Measurements from ENCODE around the gene PRCP.

Gene PRCP

GRCh38 chr11:82832983-82833382, 67.2 kb downstream of the PRCP start:
- Histone ChIP-seq H3K9me3 (no peaks in the 10 kb centered on the region), H3K27me3 (no peaks in the 10 kb centered on the region), H3K36me3 (peaks cover 59% of the 10 kb centered on the region), H3K4me1 (ENCODE audit: control insufficient read depth in 1 of 2, insufficient read depth in 1 of 2, low read depth in 1 of 2, low read length in 1 of 2) (no peaks in the 10 kb centered on the region), H3K4me3 (ENCODE audit: low read depth in 1 of 2, low read length in 1 of 2) (no peak overlapping the region), H3K27ac (no peak overlapping the region)
- no peak for TF ChIP-seq CTCF (IDR thresholded peaks at IDR 0.05)

- no peaks in the 10 kb centered on the region for H3K9me3 ChIP-seq
- TF ChIP-seq CTCF (IDR thresholded peaks at IDR 0.05) = no peak
- H3K4me3 ChIP-seq (ENCODE audit: low read depth in 1 of 2, low read length in 1 of 2) = no peak overlapping the region
- no peaks in the 10 kb centered on the region for H3K27me3 ChIP-seq
- H3K4me1 ChIP-seq (ENCODE audit: control insufficient read depth in 1 of 2, insufficient read depth in 1 of 2, low read depth in 1 of 2, low read length in 1 of 2) = no peaks in the 10 kb centered on the region
- H3K36me3 ChIP-seq = peaks cover 43% of the 10 kb centered on the region
- no peak overlapping the region for H3K27ac ChIP-seq
These were observed 68.9 kb downstream of the PRCP start for GRCh38 chr11:82831364-82831763.

- Histone ChIP-seq H3K4me1 (ENCODE audit: control insufficient read depth in 1 of 2, insufficient read depth in 1 of 2, low read depth in 1 of 2, low read length in 1 of 2) (no peaks in the 10 kb centered on the region), H3K27ac (no peak overlapping the region), H3K9me3 (no peaks in the 10 kb centered on the region), H3K36me3 (peaks cover 38% of the 10 kb centered on the region), H3K4me3 (ENCODE audit: low read depth in 1 of 2, low read length in 1 of 2) (no peak overlapping the region), H3K27me3 (no peaks in the 10 kb centered on the region)
- no peak for TF ChIP-seq CTCF (IDR thresholded peaks at IDR 0.05)
These were observed 69.5 kb downstream of the PRCP start for GRCh38 chr11:82830746-82831145.

GRCh38 chr11:82829101-82829500, 71.1 kb downstream of the PRCP start:
- no peak for TF ChIP-seq CTCF (IDR thresholded peaks at IDR 0.05)
- Histone ChIP-seq H3K4me1 (ENCODE audit: control insufficient read depth in 1 of 2, insufficient read depth in 1 of 2, low read depth in 1 of 2, low read length in 1 of 2) (no peaks in the 10 kb centered on the region), H3K4me3 (ENCODE audit: low read depth in 1 of 2, low read length in 1 of 2) (no peak overlapping the region), H3K27me3 (no peaks in the 10 kb centered on the region), H3K27ac (no peak overlapping the region), H3K9me3 (no peaks in the 10 kb centered on the region), H3K36me3 (peaks cover 37% of the 10 kb centered on the region)

- Histone ChIP-seq H3K4me1 (ENCODE audit: control insufficient read depth in 1 of 2, insufficient read depth in 1 of 2, low read depth in 1 of 2, low read length in 1 of 2) (no peaks in the 10 kb centered on the region), H3K9me3 (no peaks in the 10 kb centered on the region), H3K36me3 (peaks cover 35% of the 10 kb centered on the region), H3K4me3 (ENCODE audit: low read depth in 1 of 2, low read length in 1 of 2) (no peak overlapping the region), H3K27ac (no peak overlapping the region), H3K27me3 (no peaks in the 10 kb centered on the region)
- no peak for TF ChIP-seq CTCF (IDR thresholded peaks at IDR 0.05)
These were observed 71.8 kb downstream of the PRCP start for GRCh38 chr11:82828472-82828871.

- TF ChIP-seq CTCF (IDR thresholded peaks at IDR 0.05) = no peak
- Histone ChIP-seq H3K27ac (no peak overlapping the region), H3K36me3 (peaks cover 19% of the 10 kb centered on the region), H3K4me1 (ENCODE audit: control insufficient read depth in 1 of 2, insufficient read depth in 1 of 2, low read depth in 1 of 2, low read length in 1 of 2) (no peaks in the 10 kb centered on the region), H3K27me3 (no peaks in the 10 kb centered on the region), H3K4me3 (ENCODE audit: low read depth in 1 of 2, low read length in 1 of 2) (no peak overlapping the region), H3K9me3 (no peaks in the 10 kb centered on the region)
These were observed 73.7 kb downstream of the PRCP start for GRCh38 chr11:82826526-82826925.

Measured in neutrophil (primary cell).